Measurements from ENCODE around the gene RNF123. TPM values are rescaled to one million over a fixed set of nuclear protein-coding genes. Genes with fewer than 3 reads are reported as not detected.

RNF123 gene
- total RNA-seq, 1 donor from 2014 or later = 40.1 TPM

GRCh38 chr3:49659756-49660155 lies 29.6 kb upstream of the RNF123 start:
- TF ChIP-seq CTCF (IDR thresholded peaks at IDR 0.05) = no peak
- Mint-ChIP-seq H3K36me3 (ENCODE audit: low read depth) (no peaks in the 10 kb centered on the region), H3K27ac (ENCODE audit: unreplicated experiment) (no peak overlapping the region), H3K4me3 (ENCODE audit: unreplicated experiment) (no peak overlapping the region), H3K4me1 (ENCODE audit: low read depth) (no peaks in the 10 kb centered on the region), H3K9me3 (ENCODE audit: low read depth) (no peaks in the 10 kb centered on the region), H3K27me3 (ENCODE audit: low read depth) (peaks cover 2% of the 10 kb centered on the region)
- no peak for DNase-seq (ENCODE audit: low spot score)

DNA sequence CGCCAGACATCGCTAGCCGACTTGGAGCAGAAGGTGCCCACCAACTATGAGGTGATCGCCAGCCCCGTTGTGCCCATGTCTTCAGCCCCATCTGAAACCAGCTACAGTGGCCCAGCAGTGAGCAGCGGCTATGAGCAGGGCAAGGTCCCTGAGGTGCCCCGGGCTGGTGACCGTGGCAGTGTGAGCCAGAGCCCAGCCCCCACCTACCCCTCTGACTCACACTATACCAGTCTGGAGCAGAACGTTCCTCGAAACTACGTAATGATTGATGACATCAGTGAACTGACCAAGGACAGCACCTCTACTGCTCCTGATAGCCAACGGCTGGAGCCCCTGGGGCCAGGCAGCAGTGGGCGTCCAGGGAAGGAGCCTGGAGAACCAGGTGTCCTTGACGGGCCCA lies 28.1 kb upstream of the RNF123 start:
- Mint-ChIP-seq H3K27me3 (ENCODE audit: low read depth) (peaks cover 2% of the 10 kb centered on the region), H3K27ac (ENCODE audit: unreplicated experiment) (no peak overlapping the region), H3K4me1 (ENCODE audit: low read depth) (no peaks in the 10 kb centered on the region), H3K4me3 (ENCODE audit: unreplicated experiment) (no peak overlapping the region), H3K36me3 (ENCODE audit: low read depth) (no peaks in the 10 kb centered on the region), H3K9me3 (ENCODE audit: low read depth) (no peaks in the 10 kb centered on the region)
- no peak for TF ChIP-seq CTCF (IDR thresholded peaks at IDR 0.05)
- DNase-seq (ENCODE audit: low spot score) = no peak

GRCh38 chr3:49662021-49662420 lies 27.3 kb upstream of the RNF123 start:
- no peaks in the 10 kb centered on the region for H3K36me3 Mint-ChIP-seq (ENCODE audit: low read depth)
- peaks cover 7% of the 10 kb centered on the region for H3K4me1 Mint-ChIP-seq (ENCODE audit: low read depth)
- TF ChIP-seq CTCF (IDR thresholded peaks at IDR 0.05) = no peak
- H3K9me3 Mint-ChIP-seq (ENCODE audit: low read depth) = no peaks in the 10 kb centered on the region
- H3K4me3 Mint-ChIP-seq (ENCODE audit: unreplicated experiment) = no peak overlapping the region
- peaks cover 2% of the 10 kb centered on the region for H3K27me3 Mint-ChIP-seq (ENCODE audit: low read depth)
- DNase-seq (ENCODE audit: low spot score) = no peak
- no peak overlapping the region for H3K27ac Mint-ChIP-seq (ENCODE audit: unreplicated experiment)

GRCh38 chr3:49662720-49663413 lies 26.5 kb upstream of the RNF123 start:
- Mint-ChIP-seq H3K4me3 (ENCODE audit: unreplicated experiment) (no peak overlapping the region), H3K27ac (ENCODE audit: unreplicated experiment) (no peak overlapping the region), H3K36me3 (ENCODE audit: low read depth) (no peaks in the 10 kb centered on the region), H3K9me3 (ENCODE audit: low read depth) (no peaks in the 10 kb centered on the region), H3K4me1 (ENCODE audit: low read depth) (peaks cover 7% of the 10 kb centered on the region), H3K27me3 (ENCODE audit: low read depth) (peaks cover 2% of the 10 kb centered on the region)
- no peak for TF ChIP-seq CTCF (IDR thresholded peaks at IDR 0.05)
- DNase-seq (ENCODE audit: low spot score) = no peak

- Mint-ChIP-seq H3K27ac (ENCODE audit: unreplicated experiment) (no peak overlapping the region), H3K9me3 (ENCODE audit: low read depth) (no peaks in the 10 kb centered on the region), H3K36me3 (ENCODE audit: low read depth) (no peaks in the 10 kb centered on the region), H3K4me3 (ENCODE audit: unreplicated experiment) (no peak overlapping the region), H3K4me1 (ENCODE audit: low read depth) (peaks cover 15% of the 10 kb centered on the region), H3K27me3 (ENCODE audit: low read depth) (peaks cover 2% of the 10 kb centered on the region)
- TF ChIP-seq CTCF (IDR thresholded peaks at IDR 0.05) = no peak
- no peak for DNase-seq (ENCODE audit: low spot score)
Measured at GRCh38 chr3:49663831-49664230, 25.5 kb upstream of the RNF123 start.

Data from chondrocyte (in vitro differentiated cells).